Right lobe of liver (tissue), 6 donors: ENCODE results near the gene SLC13A3. TPM values are rescaled to one million over a fixed set of nuclear protein-coding genes. Genes with fewer than 3 reads are reported as not detected.
A peak's percentile ranks its signal among the peaks of the same experiment; 100 is the strongest.

Source experiments
- ATAC-seq, 4 donors: fragments of 200-7000 bp; cut with Tn5 transposase; one replicate each; pipeline ENCODE4 v1.9.1; 2020; ENCODE audit warnings: mild to moderate bottlenecking in 4 of 4, moderate library complexity in 4 of 4
- DNase-seq, 3 donors: peaks; one replicate each; pipeline ENCODE4 v3.0.0-alpha.2; 2020
- H3K27ac ChIP-seq, 3 donors: fragments of 200-600 bp; one replicate each; pipeline ENCODE4 v1.8.0; 2022
- H3K27me3 ChIP-seq, 2 donors: fragments of 200-600 bp; one replicate each; pipeline ENCODE4 v1.8.0; 2022
- H3K36me3 ChIP-seq, 4 donors: fragments of 200-600 bp; sonication (generic) in 1 of 4; one replicate each; pipeline versions ENCODE4 v1.5.1 to v1.8.0; 2017 to 2022; ENCODE audit warnings: control low read depth in 1 of 4
- H3K4me1 ChIP-seq, 4 donors: fragments of 200-600 bp; sonication (generic) in 1 of 4; one replicate each; pipeline versions ENCODE4 v1.5.1 to v1.8.0; 2017 to 2022; ENCODE audit warnings: control low read depth in 1 of 4
- H3K4me3 ChIP-seq, 3 donors: fragments of 200-600 bp; one replicate each; pipeline ENCODE4 v1.8.0; 2022
- H3K9me3 ChIP-seq, 4 donors: fragments of 200-600 bp; sonication (generic) in 1 of 4; one replicate each; pipeline versions ENCODE4 v1.5.1 to v1.8.0; 2017 to 2022; ENCODE audit warnings: control low read depth in 1 of 4
- CTCF ChIP-seq, 4 donors: fragments of 200-600 bp in 3 of 4; fragments of 450-650 bp in 1 of 4; IDR thresholded peaks; one replicate each; pipeline versions ENCODE4 v1.5.1 to v1.8.0; 2016 to 2022; ENCODE audit warnings: antibody characterized with exemption in 4 of 4, mild to moderate bottlenecking in 2 of 4
- POLR2A ChIP-seq: fragments of 450-650 bp; IDR thresholded peaks from one replicate; pipeline ENCODE4 v1.6.1; 2017; ENCODE audit warnings: antibody characterized with exemption, mild to moderate bottlenecking
- WGBS: methylation state at CpG from one replicate; pipeline ENCODE4 v1.1.6; 2018; ENCODE audit warnings: low coverage, low lambda C conversion rate; ENCODE audit not compliant: insufficient coverage; ENCODE audit errors: missing lambda C conversion rate; 5-methylcytosine and 5-hydroxymethylcytosine counted together
- intact Hi-C, 2 donors: fragments of 100-400 bp; cut with DNase I; formaldehyde crosslinking; loops; one replicate each; pipeline versions ENCODE4 v1.11.2 to v1.14.1; 2022
- total RNA-seq, 6 experiments: library from RNA; depleted of rRNA in 2 of 6; stranded (reverse); fragments of >200 nt in 2 of 6; fragmentation: NEBNext Ultra II Directional in 3 of 6; extraction: Animal tissue kit (Norgen Biotek cat#: 25700) in 3 of 6; gene quantifications; one replicate each; pipeline versions ENCODE4 v1.1.0 to v1.2.4, GENCODE V29; 2016 to 2023
- donor health status: DM: no; HTN: yes; CAD: no.
- donor health status: DM: no; HTN: no; CAD: no.
- donor health status: DM: no; HTN: no; CAD: no.
- donor health status: DM: no; HTN: yes; CAD: no.
- donor health status: DM: no; HTN: yes; CAD: no.

Gene SLC13A3
- total RNA-seq, 6 experiments from 2014 or later: 3.7 to 14.6 (median 9.3) TPM

DNA sequence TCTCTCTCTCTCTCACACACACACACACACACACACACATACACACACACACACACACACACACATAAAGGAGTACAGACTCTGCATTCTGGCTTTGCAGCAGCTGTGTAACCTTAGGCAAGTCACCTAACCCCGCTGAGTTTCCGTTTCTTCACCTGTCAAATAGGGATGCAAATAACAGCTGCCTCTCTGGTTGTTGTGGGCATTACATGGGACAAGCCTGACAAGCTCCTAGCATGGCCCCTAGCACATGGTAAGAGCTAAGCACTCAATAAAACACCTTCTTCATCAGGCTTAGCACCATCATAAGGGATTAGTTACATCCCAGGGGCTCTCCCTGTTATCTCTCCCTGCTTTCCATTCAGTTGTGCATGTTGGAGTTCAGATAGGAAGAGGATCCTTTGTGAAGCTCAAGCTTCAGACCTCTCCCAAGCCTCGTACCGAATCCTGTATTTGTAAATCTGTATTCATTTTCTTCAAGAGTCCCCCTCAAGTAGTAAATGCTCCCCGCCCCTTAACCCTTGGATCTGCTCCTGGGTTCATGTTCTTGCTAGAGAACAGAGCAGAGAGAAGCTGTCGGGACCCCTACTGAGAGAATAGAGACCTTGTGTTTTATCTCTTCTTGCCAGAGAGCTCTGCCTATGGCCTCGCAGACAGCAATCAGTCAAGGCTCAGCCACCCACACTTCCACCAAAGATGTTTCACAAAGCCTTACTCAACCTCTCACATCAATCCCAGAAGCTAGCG, 2.2 kb downstream of the SLC13A3 start:
- Histone ChIP-seq H3K27me3 (no peaks in the 10 kb centered on the region), H3K36me3 (no peaks in the 10 kb centered on the region), H3K4me3 (no peak overlapping the region), H3K9me3 (no peaks in the 10 kb centered on the region), H3K4me1 (no peaks in the 10 kb centered on the region), H3K27ac (no peak overlapping the region)
- DNase-seq: no peak
- peak in 1 of 4 donors; percentile 12 for ATAC-seq
- intact Hi-C loops: no loop called here
- WGBS: 66% methylated on average over 8 of the region's 8 CpGs
- TF ChIP-seq CTCF (IDR thresholded peaks at IDR 0.05) (no peak), POLR2A (no peak)

- ATAC-seq: no peak
- intact Hi-C loops: no loop called here
- TF ChIP-seq POLR2A: no peak
- no peak for TF ChIP-seq CTCF (IDR thresholded peaks at IDR 0.05)
- WGBS: 44% methylated on average over 2 of the region's 4 CpGs
- no peak for DNase-seq
- no peak overlapping the region for H3K27ac ChIP-seq
- H3K4me1 ChIP-seq: peaks cover 0 to 3% (median 1%) of the 10 kb centered on the region in 4 donors
- H3K27me3 ChIP-seq: no peaks in the 10 kb centered on the region
- no peaks in the 10 kb centered on the region for H3K9me3 ChIP-seq
- no peaks in the 10 kb centered on the region for H3K36me3 ChIP-seq
- no peak overlapping the region for H3K4me3 ChIP-seq
Measured at GRCh38 chr20:46647469-46647868, 3.8 kb downstream of the SLC13A3 start.

DNA sequence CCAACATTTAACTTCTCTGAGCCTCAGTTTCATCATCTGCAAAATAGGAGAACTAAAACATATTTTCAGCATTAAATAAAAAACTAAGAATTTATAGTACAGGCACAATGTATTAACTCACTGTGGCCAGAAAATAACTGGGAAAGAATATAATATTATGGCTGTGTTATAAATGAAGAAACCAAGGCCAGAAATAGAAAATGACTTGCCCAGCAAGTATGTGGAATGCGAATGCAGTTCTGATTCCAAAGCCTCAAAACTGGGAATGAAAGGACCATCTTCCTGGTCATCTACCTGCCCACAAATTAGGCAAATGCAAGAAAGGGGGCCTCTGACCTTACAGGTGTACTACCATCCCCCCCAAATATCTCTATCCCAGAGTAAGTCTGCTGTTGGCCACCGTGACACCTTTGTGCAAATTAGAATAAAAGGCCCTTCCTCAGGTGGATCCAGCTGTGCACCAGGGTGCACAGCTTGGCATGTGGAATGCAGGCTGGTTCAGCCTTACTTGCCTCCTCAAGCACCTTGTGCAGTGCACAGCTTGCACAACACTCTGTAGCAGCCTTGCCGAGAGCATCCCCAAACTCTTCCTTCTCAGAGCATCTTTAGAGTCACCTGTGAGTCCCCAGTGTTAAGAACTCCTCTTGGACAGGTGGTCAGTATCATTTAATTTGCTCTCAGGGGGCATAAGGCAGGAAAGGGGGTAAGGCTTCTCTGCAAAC, 4.4 kb downstream of the SLC13A3 start:
- no peak overlapping the region for H3K4me3 ChIP-seq
- intact Hi-C loops: no loop called here
- no peaks in the 10 kb centered on the region for H3K36me3 ChIP-seq
- ATAC-seq (no peak), DNase-seq (no peak)
- no peaks in the 10 kb centered on the region for H3K9me3 ChIP-seq
- TF ChIP-seq POLR2A: no peak
- no peak for TF ChIP-seq CTCF (IDR thresholded peaks at IDR 0.05)
- no peaks in the 10 kb centered on the region for H3K27me3 ChIP-seq
- 92% methylated on average over 2 of the region's 3 CpGs for WGBS
- H3K4me1 ChIP-seq: peaks cover 0 to 9% (median 3%) of the 10 kb centered on the region in 4 donors
- no peak overlapping the region for H3K27ac ChIP-seq

DNA sequence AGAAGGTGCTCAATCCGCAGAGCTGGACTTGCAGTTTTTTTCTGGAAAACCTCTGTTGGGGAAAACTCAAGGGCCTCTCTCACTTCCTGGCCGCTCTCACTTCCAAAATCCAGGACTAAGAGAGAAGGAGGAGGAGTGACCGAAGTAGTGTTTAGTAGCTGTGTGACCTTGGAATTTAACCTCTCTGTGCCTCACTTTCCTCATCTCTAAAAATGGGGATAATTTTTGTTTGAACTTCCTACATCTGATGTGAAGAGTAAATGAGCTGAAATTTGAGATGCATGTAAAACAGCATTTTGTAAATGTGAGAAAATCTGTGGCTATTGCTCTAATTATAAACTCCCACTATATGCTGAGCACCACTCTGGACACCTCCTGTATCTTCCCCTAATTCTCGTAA, 5.1 kb downstream of the SLC13A3 start:
- ATAC-seq (no peak), DNase-seq (no peak)
- no peaks in the 10 kb centered on the region for H3K27me3 ChIP-seq
- intact Hi-C loops: no loop called here
- H3K27ac ChIP-seq: no peak overlapping the region
- H3K36me3 ChIP-seq: no peaks in the 10 kb centered on the region
- TF ChIP-seq CTCF (IDR thresholded peaks at IDR 0.05) (no peak), POLR2A (no peak)
- 74% methylated on average over 4 of the region's 4 CpGs for whole genome bisulfite sequencing
- H3K4me1 ChIP-seq: peaks cover 0 to 16% (median 3%) of the 10 kb centered on the region in 4 donors
- no peak overlapping the region for H3K4me3 ChIP-seq
- H3K9me3 ChIP-seq: no peaks in the 10 kb centered on the region
